GM21367 (cell line): Measurements from ENCODE around the gene ELOVL5.
"Not testable (repeated sequence)": the region's sequence is repeated elsewhere in the genome, so short reads cannot be mapped to it uniquely, and the experiment has no call there.

Source experiments
- ATAC-seq: cut with Tn5 transposase; IDR thresholded peaks from one replicate; pipeline ENCODE4 v1.9.1; 2021; ENCODE audit not compliant: unreplicated experiment

ELOVL5 gene

DNA sequence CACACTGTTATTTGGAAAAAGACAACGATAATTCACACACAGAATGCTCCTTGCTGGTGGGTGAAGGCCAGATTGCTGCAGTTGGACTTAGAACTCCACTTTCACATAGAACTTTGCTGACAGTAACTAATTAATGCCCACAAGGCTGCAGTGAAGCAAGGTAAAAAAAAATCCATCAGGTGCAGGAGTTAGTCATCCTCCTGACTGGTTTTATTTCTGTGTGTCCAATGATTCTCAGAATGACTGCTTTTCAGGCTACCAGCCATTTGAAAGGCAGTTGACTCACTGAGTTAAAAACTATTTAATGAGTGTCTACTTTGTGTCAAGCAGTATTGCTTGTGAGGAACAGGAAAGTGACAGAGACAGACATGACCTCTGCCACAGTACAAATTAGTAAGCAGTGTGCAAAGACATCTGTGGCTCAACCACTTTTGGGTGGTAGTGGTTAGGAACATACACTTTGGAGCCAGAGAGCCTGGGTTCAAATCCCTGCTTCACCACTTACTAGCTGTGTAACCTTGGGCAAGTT is 41.9 kb downstream of the ELOVL5 start:
- peak; percentile 38 for ATAC-seq

DNA sequence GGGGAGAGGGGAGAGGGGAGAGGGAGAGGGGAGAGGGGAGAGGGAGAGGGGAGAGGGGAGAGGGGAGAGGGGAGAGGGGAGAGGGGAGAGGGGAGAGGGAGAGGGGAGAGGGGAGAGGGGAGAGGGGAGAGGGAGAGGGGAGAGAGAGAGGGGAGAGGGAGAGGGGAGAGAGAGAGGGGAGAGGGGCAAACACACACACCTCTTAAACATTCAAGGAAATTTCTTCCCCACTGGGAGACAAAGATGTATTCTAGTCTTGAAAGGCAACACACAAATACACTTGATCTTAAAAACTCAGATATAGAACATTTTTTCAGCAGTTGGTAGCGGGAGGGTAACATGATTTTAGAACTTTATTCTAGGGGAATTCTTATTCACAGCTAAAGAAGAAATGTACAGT is 42.5 kb downstream of the ELOVL5 start:
- not testable (repeated sequence) for ATAC-seq

GRCh38 chr6:53305506-53306005 is 43.2 kb downstream of the ELOVL5 start:
- ATAC-seq = not testable (repeated sequence)

DNA sequence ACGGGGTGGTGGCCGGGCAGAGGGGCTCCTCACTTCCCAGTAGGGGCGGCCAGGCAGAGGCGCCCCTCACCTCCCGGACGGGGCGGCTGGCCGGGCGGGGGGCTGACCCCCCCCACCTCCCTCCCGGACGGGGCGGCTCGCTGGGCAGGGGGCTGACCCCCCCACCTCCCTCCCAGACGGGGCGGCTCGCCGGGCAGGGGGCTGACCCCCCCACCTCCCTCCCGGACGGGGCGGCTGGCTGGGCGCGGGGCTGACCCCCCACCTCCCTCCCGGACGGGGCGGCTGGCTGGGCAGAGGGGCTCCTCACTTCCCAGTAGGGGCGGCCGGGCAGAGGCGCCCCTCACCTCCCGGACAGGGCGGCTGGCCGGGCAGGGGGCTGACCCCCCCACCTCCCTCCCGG is 43.8 kb downstream of the ELOVL5 start:
- not testable (repeated sequence) for ATAC-seq

DNA sequence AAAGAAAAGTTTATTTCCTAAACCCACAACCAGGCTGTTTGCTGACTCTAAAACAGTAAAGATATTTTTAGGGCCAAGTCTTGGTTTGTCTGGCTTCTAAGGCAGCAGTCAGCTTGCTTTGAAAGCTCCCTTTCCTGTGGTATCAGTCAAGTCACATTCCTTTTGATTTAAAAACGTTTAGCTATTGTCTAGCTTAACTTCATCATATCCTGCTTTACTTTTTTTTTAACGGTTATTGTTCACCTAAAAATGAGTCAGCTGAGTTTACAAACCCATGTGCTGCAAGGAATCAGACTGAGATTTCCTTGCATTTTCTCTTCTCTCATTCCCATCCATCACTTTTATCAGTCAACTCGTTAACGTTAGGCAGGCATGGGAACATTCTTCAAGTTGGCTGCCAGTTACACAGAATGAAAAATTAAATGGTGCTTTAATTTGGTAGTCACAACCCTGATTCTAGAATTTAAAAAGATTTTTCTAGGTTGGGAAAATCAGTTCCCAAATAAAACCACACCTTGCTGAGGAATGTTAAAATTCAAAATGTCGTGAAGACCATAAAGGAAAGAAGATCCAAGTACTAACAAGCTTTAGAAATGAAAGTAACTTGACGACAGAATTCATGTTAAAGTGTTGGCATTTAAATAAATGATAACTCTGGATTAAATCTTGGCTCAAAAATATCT is 45.9 kb downstream of the ELOVL5 start:
- ATAC-seq = no peak

DNA sequence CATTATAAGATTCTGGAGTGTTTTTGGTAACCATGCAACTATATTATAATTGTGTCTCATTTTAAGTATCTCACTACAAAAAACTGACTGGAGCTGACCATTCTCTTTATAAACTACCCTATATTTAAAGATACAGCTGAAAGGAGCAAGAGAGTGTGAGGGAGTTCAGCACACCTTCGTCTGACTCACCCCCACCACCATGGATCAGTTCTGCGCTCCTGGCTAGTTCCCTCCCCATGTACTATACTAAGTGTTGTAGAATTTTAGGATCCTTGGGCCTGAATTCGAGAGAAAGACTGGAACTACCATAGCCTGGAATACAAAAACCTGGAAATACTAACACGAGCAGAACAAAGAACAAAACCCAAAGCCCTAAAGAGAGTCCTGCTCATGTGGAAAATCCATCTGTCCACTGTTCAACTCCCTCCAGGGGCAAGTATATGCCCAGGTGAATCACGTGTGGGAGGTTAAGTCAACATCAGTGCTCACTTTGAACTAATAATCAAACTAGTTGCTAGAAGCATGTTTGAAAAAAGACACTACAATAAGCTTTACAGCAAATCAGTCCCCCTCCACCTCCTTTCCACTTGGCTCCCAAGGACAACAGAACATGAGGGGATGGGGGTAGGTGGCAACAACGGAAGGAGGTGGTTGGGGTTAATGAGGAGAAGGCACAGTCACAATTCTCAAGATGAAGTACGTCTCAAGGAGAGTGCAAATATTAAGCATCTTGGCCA is 46.8 kb downstream of the ELOVL5 start:
- ATAC-seq = no peak

GRCh38 chr6:53300656-53301551 is 47.8 kb downstream of the ELOVL5 start:
- ATAC-seq = no peak

GRCh38 chr6:53299331-53300005 is 49.3 kb downstream of the ELOVL5 start:
- ATAC-seq = no peak

DNA sequence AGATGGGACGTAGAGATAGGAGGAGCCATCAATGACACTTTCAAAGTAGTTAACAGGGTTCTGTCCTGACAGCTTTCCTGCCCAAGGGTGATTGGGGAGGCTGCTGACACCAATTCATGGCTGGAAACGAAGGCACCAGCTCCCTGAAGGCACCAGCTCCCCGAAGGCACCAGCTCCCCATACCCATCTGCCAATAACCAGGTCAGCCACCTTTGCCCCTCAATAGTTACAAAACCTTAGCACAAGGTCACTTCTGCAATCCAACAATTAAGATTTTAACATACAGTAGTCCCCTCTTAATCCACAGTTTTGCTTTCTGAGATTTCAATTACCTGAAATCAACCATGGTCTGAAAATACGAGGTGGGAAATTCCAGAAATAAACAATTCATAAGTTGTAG is 51.7 kb downstream of the ELOVL5 start:
- no peak for ATAC-seq

GRCh38 chr6:53295176-53295575 is 53.6 kb downstream of the ELOVL5 start:
- no peak for ATAC-seq

DNA sequence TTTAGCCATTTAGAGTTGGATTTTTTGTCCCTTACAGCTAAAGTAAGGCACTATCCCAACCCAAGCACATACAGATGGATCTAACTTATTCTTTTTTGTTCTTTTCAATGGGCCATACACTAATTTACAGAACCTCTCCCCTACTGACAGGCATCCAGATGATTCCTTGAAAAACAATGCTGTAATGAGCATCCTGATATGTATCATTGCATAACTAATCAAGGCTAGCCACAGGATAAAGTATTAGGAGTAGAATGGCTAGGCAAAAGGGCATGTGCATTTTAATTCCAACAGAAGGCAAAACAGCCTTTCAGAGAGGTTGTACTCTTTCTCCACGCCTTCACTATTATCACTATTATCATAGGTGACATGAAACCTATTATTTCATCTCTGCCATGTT is 54.1 kb downstream of the ELOVL5 start:
- ATAC-seq = no peak

DNA sequence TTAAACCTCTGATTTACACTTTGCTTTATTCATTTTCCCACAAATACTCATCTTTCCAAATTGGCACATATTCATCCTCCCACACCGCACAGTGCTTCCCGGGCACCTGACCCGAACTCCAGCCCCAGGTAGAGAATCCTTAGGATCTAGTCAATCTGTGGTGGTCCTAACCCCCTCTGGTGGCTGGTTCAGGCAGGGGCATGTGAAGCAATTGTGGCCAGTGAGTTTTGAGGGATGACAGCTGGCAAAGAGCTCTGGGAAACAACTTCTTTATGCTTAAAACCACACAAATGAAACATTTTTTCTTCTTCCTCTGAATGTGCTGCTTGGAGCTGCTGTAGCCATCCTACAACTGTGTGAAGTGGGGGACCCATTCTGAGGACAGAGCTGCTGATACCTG is 54.7 kb downstream of the ELOVL5 start:
- no peak for ATAC-seq

GRCh38 chr6:53293691-53294090 is 55.1 kb downstream of the ELOVL5 start:
- no peak for ATAC-seq

DNA sequence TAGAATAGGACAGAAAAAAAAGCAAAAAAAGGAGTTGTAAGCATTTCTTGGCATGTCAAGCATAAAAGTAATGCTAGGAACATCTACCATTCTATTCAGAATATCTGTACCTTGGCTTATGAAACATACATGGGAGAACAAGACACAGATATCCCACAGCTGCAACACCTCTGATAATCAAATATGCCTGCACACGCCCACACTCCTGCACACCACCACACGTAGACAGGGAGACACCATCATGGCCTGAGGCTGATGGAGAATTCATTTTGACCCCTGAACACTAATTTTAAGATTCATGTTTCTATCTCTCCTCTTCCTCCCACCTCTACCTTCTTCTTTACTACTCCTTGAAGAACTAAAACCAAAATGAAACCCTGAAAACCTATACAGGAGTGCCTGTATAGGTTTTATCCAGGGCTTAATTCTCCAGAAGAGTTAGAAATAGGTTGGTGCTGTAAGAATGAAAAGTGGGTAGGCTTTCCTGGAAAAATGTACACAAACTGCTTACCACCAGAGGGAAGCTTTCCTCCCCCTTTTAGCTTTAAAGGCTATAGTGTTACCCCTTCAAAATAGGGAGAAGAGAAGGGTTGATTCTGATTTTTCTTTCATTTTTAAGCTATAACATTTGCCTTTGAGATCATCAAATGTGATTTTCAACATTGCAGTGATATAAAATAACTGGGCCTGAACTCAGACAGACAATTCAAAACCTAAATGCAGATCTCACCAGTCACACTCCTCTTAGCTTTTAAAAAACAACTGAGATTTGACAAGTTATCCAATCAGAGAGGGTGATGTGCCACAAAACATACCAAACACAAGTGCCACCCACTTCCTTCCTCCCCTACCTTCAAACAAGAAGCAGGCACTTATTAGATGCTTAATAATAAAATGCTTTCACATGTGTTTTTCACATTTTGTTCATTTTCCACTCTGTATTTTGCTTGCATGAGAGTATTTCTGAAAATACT is 57.9 kb downstream of the ELOVL5 start:
- ATAC-seq = no peak

- ATAC-seq = no peak
Observed at GRCh38 chr6:53287336-53288225, 61.2 kb downstream of the ELOVL5 start.

GRCh38 chr6:53284901-53285300 is 63.8 kb downstream of the ELOVL5 start:
- no peak for ATAC-seq

- no peak for ATAC-seq
Observed at GRCh38 chr6:53282741-53283140, 66.0 kb downstream of the ELOVL5 start.

DNA sequence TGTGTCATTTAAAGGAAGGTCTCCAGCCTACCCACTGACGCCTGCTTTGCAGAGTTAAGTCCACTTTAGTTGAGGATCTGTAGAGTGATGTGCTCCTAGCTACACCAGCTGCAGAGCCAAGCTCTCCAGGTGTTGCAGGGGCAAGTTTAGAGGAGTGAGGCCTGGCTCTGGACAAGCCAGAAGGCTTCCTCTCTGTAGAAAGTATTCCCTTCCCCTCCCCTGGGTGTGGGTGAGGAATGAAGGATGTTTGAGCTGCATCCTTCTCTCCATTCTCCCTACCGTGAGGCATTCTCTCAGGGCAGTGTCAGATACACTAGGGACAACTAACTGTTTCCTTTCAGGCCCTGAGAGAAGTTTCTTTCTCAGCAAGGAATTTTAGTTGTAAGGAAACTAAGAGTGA is 66.5 kb downstream of the ELOVL5 start:
- ATAC-seq = no peak
